HG03520 (cell line): Measurements from ENCODE around the gene OR2V2.

Experiments used
- ATAC-seq: cut with Tn5 transposase; IDR thresholded peaks from one replicate; pipeline ENCODE4 v1.9.1; 2021; ENCODE audit warnings: mild to moderate bottlenecking, moderate library complexity; ENCODE audit not compliant: unreplicated experiment

The OR2V2 gene

DNA sequence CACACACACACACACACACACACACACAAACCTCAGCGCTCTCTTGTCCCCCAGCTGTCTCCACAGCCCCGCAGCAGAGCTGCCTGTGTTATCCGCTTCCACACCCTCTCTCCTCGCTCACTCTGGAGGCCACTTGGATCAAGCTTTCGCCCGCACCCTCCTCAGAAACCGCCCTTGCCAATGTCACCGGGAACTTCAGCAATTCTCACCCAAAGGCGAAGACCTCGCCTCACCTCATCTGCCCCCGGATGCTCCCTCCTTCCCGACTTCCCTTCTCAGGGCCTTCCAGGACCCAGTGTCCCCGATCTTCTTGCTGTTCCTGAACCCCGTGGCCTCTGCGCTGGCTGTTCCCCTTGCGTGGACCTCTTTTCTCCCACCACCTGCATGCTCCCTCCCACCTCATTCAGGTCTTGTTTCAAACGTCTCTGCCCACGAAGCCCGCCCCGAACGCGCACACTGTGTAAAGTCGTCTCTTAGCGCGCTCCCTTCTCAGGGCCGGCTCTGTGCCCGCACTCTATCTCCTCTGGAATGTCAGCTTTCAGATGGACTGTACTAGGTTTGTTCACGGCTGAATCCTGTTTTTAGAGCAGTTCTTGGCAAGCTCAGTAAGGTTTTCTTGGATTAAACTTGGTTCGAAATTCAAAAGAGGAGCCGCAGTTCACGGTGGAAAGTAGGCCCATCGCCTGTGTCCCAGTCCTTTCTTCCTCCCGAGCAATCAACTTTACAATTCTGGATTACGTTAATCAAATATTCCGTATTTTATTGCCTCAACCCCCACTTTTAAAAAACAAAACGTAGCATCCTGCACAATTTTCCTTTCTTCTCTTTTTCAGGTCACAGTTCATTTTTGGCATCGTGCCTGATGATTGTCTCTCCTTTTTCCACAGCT lies 58.6 kb downstream of the OR2V2 start:
- no peak for ATAC-seq

- no peak for ATAC-seq
These were observed 60.0 kb downstream of the OR2V2 start for GRCh38 chr5:181207214-181207959.

DNA sequence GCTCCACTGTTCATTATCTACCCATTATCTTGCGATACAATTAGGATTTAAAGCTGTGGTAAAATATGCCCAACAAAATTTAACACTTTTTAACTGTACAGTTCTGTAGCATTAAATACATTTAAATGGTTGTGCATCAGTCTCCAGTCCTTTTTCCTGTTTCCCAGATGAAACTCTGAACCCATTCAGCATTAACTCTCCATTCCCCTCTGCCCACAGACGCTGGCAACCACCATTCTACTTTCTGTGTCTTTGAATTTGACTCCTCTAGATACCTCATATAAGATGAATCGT lies 60.5 kb downstream of the OR2V2 start:
- no peak for ATAC-seq
